Subcutaneous abdominal adipose tissue (tissue), 5 donors: ENCODE measurements around the gene APOBEC3G.
"Not testable (repeated sequence)": the region's sequence is repeated elsewhere in the genome, so short reads cannot be mapped to it uniquely, and the experiment has no call there.

Source experiments
- H3K27ac ChIP-seq: one replicate; pipeline ENCODE4 v1.7.0; 2013; ENCODE audit warnings: low read depth, mild to moderate bottlenecking, inconsistent platforms, low read length, moderate library complexity
- H3K27me3 ChIP-seq, 5 donors: one replicate each; pipeline ENCODE4 v1.7.0; 2013; ENCODE audit warnings: low read length in 5 of 5, inconsistent platforms in 1 of 5; ENCODE audit not compliant: control insufficient read depth in 5 of 5, insufficient read depth in 4 of 5
- H3K36me3 ChIP-seq, 5 donors: one replicate each; pipeline ENCODE4 v1.7.0; 2013; ENCODE audit warnings: low read length in 5 of 5; ENCODE audit not compliant: control insufficient read depth in 5 of 5, insufficient read depth in 5 of 5
- H3K4me1 ChIP-seq, 5 donors: one replicate each; pipeline ENCODE4 v1.7.0; 2013; ENCODE audit warnings: low read length in 5 of 5, mild to moderate bottlenecking in 3 of 5, moderate library complexity in 1 of 5; ENCODE audit not compliant: control insufficient read depth in 5 of 5, insufficient read depth in 5 of 5
- H3K4me3 ChIP-seq, 5 donors: one replicate each; pipeline ENCODE4 v1.7.0; 2013; ENCODE audit warnings: low read length in 5 of 5, low read depth in 1 of 5
- H3K9ac ChIP-seq, 5 donors: one replicate each; pipeline ENCODE4 v1.7.0; 2013; ENCODE audit warnings: low read length in 5 of 5, mild to moderate bottlenecking in 4 of 5, moderate library complexity in 3 of 5
- H3K9me3 ChIP-seq, 5 donors: one replicate each; pipeline ENCODE4 v1.7.0; 2013; ENCODE audit warnings: low read length in 5 of 5; ENCODE audit not compliant: control insufficient read depth in 5 of 5
- donor health status: healthy.
- donor health status: healthy.
- donor health status: healthy.
- donor health status: healthy.
- donor health status: healthy.

The APOBEC3G gene

GRCh38 chr22:39066442-39067276 lies 10.4 kb upstream of the APOBEC3G start:
- not testable (repeated sequence) for H3K4me1 ChIP-seq, H3K9ac ChIP-seq, H3K9me3 ChIP-seq, H3K27ac ChIP-seq, H3K27me3 ChIP-seq, H3K4me3 ChIP-seq, H3K36me3 ChIP-seq

GRCh38 chr22:39068033-39068785 lies 8.9 kb upstream of the APOBEC3G start:
- H3K9ac ChIP-seq: no peak overlapping the region
- no peak overlapping the region for H3K27ac ChIP-seq
- no peaks in the 10 kb centered on the region for H3K27me3 ChIP-seq
- no peaks in the 10 kb centered on the region for H3K36me3 ChIP-seq
- H3K4me3 ChIP-seq: no peak overlapping the region
- H3K9me3 ChIP-seq: no peaks in the 10 kb centered on the region
- H3K4me1 ChIP-seq: no peaks in the 10 kb centered on the region

GRCh38 chr22:39070186-39070585 lies 6.9 kb upstream of the APOBEC3G start:
- no peaks in the 10 kb centered on the region for H3K9me3 ChIP-seq
- no peak overlapping the region for H3K9ac ChIP-seq
- H3K4me1 ChIP-seq: no peaks in the 10 kb centered on the region
- no peaks in the 10 kb centered on the region for H3K36me3 ChIP-seq
- H3K27ac ChIP-seq: no peak overlapping the region
- no peak overlapping the region for H3K4me3 ChIP-seq
- H3K27me3 ChIP-seq: no peaks in the 10 kb centered on the region

- not testable (repeated sequence) for H3K9ac ChIP-seq, H3K36me3 ChIP-seq, H3K9me3 ChIP-seq, H3K27ac ChIP-seq, H3K4me3 ChIP-seq, H3K27me3 ChIP-seq
- peaks cover 0 to 11% (median 3%) of the 10 kb centered on the region in 5 donors for H3K4me1 ChIP-seq
Observed at GRCh38 chr22:39072581-39072981, 4.5 kb upstream of the APOBEC3G start.

- no peaks in the 10 kb centered on the region for H3K27me3 ChIP-seq
- no peak overlapping the region for H3K27ac ChIP-seq
- no peaks in the 10 kb centered on the region for H3K9me3 ChIP-seq
- no peak overlapping the region for H3K4me3 ChIP-seq
- H3K4me1 ChIP-seq: peaks cover 0 to 14% (median 6%) of the 10 kb centered on the region in 5 donors
- H3K36me3 ChIP-seq: no peaks in the 10 kb centered on the region
- no peak overlapping the region for H3K9ac ChIP-seq
Observed at GRCh38 chr22:39073981-39074380, 3.1 kb upstream of the APOBEC3G start.

- H3K27ac ChIP-seq, H3K9me3 ChIP-seq, H3K27me3 ChIP-seq, H3K9ac ChIP-seq, H3K36me3 ChIP-seq: not testable (repeated sequence)
- H3K4me3 ChIP-seq: peak overlapping the region in 3 of 5 donors; percentile 42 to 47 (median 45)
- H3K4me1 ChIP-seq: peaks cover 0 to 14% (median 6%) of the 10 kb centered on the region in 5 donors
Observed at GRCh38 chr22:39076155-39077025, 685 bp upstream of the APOBEC3G start.

GRCh38 chr22:39077912-39078311 lies 837 bp downstream of the APOBEC3G start:
- not testable (repeated sequence) for H3K27ac ChIP-seq, H3K9me3 ChIP-seq, H3K27me3 ChIP-seq
- Histone ChIP-seq H3K4me1 (peaks cover 0 to 14% (median 6%) of the 10 kb centered on the region in 5 donors), H3K36me3 (peaks cover 0 to 18% (median 3%) of the 10 kb centered on the region in 5 donors), H3K4me3 (peak overlapping the region in 3 of 5 donors; percentile 61 to 66 (median 66)), H3K9ac (peak overlapping the region in 2 of 5 donors; percentile 61 to 64)

- peaks cover 0 to 14% (median 6%) of the 10 kb centered on the region in 5 donors for H3K4me1 ChIP-seq
- peaks cover 0 to 18% (median 3%) of the 10 kb centered on the region in 5 donors for H3K36me3 ChIP-seq
- H3K9ac ChIP-seq: no peak overlapping the region
- H3K4me3 ChIP-seq: no peak overlapping the region
- H3K27me3 ChIP-seq: no peaks in the 10 kb centered on the region
- no peak overlapping the region for H3K27ac ChIP-seq
- no peaks in the 10 kb centered on the region for H3K9me3 ChIP-seq
Observed at GRCh38 chr22:39078329-39078728, 1.3 kb downstream of the APOBEC3G start.

GRCh38 chr22:39079054-39079637 lies 2.1 kb downstream of the APOBEC3G start:
- peaks cover 0 to 14% (median 6%) of the 10 kb centered on the region in 5 donors for H3K4me1 ChIP-seq
- not testable (repeated sequence) for H3K4me3 ChIP-seq, H3K27ac ChIP-seq, H3K9ac ChIP-seq, H3K9me3 ChIP-seq, H3K27me3 ChIP-seq
- H3K36me3 ChIP-seq: peaks cover 0 to 23% (median 4%) of the 10 kb centered on the region in 5 donors
